HS-5 (cell line): Measurements from ENCODE around the gene FAM174B.

ENCODE experiments used
- DNase-seq: peaks from one replicate; pipeline ENCODE4 v3.0.0-alpha.2; 2012; ENCODE audit warnings: low read depth

The FAM174B gene

DNA sequence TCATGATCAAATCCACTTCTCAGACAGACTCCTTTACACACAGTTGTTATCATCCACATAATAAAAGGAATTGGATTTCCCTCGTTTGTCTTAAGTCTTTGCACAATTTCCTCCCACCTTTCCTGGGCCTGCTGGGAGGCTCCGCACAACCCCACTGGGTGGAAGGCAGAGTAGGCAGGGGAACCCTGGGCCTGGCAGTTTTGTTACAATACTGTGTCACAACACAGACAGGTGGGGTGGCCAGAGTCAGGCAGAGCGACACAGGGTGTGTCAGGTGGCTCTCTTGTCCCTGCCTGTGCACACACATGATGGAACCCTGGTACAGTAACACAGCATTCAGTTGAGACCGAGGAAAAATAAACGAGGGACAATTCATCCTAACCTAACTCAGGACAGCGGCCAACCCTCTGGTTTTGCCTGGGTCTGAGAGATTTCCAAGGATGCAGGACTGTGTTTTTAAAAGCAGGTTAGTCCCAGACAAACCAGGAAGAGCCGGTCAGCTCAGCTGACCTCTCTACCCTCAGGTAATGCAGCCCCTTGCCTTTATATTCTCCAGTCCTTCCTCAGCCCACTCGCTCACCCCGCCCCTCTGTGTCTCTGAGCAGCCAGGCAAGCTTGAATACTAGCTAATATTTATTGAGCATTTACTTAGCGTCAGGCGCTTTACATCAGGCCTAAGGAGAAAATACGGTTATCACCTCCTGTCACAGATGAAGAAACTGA is 8.8 kb upstream of the FAM174B start:
- DNase-seq = no peak

DNA sequence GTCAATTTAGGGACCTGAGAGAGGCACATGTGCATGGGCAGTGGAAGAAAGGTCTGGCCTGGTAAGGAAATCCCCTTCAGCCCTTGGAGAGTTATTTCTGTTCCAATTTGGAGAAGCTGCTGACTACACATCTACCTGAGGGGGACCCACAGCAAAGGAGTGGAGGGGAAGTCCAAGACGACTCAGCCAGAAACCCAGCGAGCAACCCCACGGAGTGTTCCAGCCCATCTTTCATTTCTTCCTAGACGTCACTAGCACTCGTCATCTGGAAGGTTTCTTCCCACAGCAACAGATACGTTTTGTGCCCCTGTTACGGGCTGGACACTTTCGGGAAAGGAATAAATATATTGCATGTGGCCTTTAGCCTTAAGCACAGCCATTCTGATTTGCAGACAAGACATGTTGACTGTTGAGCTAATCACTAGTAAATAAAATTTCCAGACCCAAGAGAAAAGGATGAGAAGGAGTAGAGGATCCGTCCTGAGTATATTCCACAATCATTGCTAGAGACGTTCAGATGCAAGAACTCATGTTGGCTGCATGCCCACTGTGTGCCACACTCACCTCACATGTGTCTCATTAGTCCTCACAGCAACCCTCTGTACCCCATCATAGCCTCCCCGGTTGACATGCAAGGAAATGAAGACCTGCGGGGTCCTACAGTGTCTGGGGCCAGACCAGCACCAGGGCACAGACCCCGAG is 7.8 kb upstream of the FAM174B start:
- no peak for DNase-seq

DNA sequence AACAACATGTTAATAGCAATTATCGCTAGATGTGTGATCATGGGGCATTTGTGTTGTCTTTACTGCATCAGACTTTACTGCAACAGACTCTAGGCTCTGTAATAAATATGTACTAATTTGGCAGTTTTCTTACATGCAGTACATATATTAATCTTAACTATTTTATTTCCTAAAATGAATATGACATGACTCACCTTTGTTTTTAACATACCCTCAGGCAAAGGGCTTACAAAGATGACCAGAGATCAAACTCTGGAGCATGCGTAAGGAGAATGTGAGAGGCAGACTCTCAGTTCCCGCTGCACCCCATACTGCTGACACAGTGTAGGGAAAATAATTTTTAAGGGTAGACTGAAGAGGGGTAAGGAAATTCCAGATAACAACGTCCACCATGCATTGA is 7.2 kb upstream of the FAM174B start:
- no peak for DNase-seq

DNA sequence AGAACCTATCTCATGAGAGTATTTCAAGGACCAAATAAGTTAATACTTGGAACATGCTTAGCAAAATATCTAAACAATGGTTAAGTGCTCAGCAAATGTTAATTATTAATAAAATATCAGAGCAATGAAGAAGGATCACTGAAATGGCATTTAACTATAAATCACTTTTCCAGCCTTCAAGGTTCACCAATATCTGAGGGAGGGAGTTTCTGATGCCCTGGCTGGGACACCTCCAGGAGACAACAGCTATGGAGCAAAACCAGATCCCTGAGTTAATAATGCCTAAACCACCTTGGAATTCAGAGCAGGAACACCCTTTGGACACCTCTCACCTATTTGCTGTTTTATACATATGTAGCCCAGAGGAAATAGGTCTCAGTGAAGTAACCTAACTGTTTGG is 6.4 kb upstream of the FAM174B start:
- DNase-seq = no peak

DNA sequence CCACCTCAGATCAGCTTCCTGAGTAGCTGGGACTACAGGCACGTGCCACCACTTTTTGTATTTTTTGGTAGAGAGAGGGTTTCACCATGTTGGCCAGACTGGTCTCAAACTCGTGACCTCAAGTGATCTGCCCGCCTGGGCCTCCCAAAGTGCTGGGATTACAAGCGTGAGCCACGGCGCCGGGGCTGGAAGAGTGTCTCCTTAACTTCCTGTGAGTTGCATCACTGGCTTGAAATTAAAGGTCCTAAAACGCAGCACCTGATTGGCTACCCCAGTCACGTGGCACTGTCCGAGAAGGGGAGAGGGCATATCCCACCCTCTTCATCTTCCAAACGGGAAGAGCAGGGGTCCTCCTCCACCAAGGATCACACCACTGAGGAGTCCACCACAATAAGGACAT is 5.5 kb upstream of the FAM174B start:
- DNase-seq = no peak

- no peak for DNase-seq
Measured at GRCh38 chr15:92657486-92657885, 1.9 kb upstream of the FAM174B start.

GRCh38 chr15:92656089-92656488 is 514 bp upstream of the FAM174B start:
- no peak for DNase-seq

- no peak for DNase-seq
Measured at GRCh38 chr15:92654662-92655061, 913 bp downstream of the FAM174B start.

GRCh38 chr15:92653836-92654539 is 1.6 kb downstream of the FAM174B start:
- DNase-seq = no peak

GRCh38 chr15:92653366-92653765 is 2.2 kb downstream of the FAM174B start:
- no peak for DNase-seq

DNA sequence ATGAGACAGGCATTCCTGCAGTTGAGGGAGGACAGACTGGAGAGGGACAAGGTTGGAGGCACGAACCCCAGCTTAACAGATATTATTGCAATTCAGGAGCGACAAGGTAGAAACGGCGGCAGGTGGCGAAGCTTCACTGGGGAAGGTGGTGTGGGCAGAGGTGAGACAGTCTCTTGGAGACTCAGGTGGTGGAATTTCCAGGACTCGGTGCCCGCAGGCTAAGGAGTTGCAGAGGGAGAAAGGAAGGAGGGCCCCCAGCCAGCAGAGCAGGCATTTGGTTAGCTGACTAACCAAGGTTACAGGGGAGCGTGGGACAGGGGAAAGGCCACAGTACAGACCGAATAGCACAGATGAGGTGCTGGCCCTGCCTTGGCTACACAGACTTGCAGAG is 3.0 kb downstream of the FAM174B start:
- no peak for DNase-seq

DNA sequence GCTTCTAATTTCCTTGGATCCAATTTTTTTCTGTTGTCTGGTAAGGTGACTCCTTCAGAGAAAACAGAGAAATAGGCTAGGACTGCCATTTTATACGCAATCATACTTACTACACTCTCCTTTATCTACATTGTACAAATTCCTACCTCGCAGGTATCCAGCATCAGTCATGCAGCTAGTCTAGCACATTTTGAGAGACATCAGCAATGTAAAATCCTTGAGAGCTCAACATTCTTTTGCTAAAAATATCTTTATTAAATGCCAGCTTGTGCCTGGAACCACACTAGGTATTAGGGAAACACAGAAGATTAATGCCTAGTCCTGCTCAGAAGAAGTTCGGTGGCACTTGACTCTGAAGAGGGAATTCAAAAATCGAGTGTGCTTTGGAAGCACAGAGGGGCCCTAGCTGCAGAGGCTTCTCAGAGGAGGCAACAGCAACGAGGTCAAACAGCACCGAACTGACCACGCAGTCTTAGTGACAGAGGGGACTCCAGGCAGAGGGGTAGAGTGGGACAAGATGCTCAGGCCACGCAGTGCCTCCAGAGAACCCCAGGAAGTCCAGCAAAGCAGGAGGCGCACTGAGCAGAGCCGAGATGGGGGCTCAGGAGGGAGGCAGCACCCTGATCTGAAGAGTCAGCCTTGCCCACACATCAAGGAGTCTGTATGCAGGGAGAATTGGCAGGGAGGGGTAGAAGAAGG is 3.5 kb downstream of the FAM174B start:
- no peak for DNase-seq

DNA sequence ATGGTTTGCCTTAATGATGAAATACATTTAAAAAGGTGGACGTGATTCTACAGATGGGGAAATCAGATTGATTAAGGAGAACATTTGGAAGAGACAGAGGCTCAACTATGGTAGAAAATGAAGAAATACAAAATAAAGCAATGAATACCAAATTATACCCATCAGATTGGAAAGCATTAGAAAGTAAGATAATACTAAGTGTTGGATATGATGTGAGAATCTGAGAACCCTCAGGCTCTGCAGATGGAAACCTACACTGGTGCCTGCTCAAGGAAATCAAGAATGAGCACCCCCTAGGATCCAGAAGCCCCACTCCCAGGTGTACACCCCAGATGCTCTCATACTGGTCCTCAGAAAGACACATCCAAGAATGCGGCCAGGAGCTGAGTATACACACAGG is 4.6 kb downstream of the FAM174B start:
- no peak for DNase-seq

GRCh38 chr15:92650256-92650655 is 5.3 kb downstream of the FAM174B start:
- no peak for DNase-seq

GRCh38 chr15:92648190-92648875 is 7.2 kb downstream of the FAM174B start:
- DNase-seq = no peak

DNA sequence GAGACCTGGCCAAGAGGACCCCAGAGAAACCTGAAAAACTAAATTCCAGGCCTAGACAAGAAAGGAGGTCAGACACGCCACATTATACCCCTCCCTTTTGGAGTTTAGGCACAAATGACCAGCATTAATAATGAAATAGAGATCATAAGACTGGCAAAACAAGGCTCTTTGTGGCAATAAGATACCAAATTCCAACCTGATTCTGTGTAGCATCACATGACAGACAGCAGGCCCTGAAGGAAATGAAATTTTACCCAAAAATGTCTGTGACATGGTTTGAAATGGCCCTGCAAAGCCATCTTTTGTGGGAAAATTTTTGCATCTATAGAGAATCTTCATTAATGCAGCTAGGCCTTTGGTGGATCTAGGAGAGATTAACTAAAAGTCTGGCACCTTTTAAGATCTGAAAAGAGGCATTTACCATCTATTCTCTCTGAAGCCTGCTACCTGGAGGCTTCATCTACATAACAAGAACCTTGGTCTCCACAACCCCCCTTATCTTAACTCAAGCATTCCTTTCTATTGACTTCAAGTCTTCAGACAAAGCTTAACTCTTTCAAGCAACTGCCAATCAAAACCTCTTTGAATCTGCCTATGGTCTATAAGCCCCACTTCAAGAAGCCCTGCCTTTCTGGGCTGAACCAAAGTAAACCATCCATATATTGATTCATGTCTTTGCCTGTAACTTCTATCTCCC is 8.0 kb downstream of the FAM174B start:
- no peak for DNase-seq

DNA sequence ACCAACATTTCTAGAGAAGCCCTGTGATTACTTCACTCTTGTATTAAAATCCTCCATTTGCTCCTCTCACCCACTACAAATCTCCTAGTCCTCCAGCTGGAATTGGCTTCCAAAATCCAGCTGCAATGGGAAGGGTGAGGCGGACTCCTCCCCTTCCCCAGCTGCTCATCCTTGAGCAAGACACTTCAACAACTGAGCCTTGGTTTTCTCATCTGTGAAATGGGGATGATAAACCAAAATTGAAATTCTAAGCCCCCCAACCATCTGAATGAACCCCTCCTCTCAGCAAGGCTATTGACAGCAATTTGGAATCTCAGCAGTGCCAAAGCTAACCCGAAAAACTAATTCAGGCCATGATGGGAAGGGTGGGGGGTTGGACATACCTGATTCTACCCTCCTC is 9.4 kb downstream of the FAM174B start:
- no peak for DNase-seq

GRCh38 chr15:92645731-92646130 is 9.8 kb downstream of the FAM174B start:
- no peak for DNase-seq

GRCh38 chr15:92645051-92645631 is 10.4 kb downstream of the FAM174B start:
- no peak for DNase-seq

DNA sequence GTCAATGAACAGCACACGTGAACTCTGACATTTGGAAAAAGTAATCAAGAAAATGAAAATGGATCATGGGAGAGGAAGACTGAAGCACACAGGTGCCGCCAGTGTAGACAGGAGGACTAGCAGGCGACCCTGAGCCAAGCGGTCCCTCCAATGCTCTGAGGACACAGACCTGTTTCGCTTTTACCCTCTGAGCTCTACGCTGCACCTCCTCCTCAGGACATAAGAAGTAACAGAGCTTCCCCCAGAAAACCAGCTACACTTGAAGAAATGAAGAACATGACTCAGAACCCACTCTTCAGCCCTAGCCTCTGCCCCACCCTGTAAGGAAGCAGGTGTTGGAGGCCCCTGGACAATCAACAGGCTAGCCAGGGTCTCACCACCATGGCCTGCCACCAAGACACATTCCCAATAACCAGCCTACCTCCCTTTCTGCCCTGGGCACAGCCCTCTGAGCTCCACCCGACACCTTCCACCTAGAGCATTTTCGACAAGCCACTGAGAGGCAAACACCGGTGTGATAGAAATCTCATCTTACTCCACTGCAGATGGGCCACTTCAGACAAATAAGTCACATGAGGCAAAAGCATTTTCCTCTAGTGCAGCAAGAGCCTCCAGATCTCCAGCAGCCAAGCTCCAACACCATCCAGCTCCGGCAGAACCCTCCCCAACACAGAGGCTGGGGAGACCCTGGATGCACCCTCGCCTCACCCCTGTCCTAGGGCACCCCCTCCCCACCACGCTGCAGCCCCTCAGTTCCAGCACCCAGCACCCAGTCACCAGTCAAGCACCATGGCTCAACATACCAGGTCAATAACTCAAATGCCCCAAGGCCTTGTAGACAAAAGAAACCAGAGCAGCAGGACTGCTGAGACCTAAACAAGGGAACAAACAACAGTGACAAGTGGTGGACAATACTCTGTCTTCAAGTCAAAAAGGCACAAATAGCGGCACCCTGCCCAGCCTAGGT is 11.4 kb downstream of the FAM174B start:
- DNase-seq = no peak
